ENCODE data around the gene OPA3. TPM values are rescaled to one million over a fixed set of nuclear protein-coding genes. Genes with fewer than 3 reads are reported as not detected.
"Not testable (repeated sequence)": the region's sequence is repeated elsewhere in the genome, so short reads cannot be mapped to it uniquely, and the experiment has no call there.

The OPA3 gene
- total RNA-seq, 1 donor from 2014 or later = 12.3 TPM

DNA sequence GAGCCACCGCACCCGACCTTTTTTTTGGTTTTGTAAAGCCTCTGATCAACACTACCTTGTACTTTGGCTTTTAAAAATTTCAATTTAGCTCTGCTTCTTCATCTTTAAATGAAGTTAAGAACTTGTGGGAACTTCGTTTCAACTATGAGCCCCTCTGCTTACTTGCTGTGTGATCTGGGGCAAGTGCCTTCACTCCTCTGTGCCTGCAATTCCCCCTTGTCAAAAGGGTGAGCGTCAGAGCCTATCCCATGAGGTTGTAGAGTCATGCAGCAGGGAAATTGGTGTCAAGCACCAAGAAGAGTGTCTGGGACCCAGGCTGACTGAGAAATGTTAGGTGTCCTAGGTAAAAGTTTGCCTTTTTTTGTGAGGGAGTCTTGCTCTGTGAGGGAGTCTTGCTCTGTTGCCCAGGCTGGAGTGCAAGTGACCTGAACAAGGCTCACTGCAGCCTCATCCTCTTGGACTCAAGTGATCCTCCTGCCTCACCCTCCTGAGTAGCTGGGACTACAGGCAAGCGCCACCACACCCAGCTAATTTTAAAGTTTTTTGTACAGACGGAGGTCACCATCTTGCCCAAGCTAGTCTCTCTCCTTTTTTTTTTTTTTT, 71.6 kb downstream of the OPA3 start:
- DNase-seq (ENCODE audit: low read depth) = no peak
- TF ChIP-seq, protein P1, sequence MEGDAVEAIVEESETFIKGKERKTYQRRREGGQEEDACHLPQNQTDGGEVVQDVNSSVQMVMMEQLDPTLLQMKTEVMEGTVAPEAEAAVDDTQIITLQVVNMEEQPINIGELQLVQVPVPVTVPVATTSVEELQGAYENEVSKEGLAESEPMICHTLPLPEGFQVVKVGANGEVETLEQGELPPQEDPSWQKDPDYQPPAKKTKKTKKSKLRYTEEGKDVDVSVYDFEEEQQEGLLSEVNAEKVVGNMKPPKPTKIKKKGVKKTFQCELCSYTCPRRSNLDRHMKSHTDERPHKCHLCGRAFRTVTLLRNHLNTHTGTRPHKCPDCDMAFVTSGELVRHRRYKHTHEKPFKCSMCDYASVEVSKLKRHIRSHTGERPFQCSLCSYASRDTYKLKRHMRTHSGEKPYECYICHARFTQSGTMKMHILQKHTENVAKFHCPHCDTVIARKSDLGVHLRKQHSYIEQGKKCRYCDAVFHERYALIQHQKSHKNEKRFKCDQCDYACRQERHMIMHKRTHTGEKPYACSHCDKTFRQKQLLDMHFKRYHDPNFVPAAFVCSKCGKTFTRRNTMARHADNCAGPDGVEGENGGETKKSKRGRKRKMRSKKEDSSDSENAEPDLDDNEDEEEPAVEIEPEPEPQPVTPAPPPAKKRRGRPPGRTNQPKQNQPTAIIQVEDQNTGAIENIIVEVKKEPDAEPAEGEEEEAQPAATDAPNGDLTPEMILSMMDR (IDR thresholded peaks at IDR 0.05; ENCODE audit: insufficient read depth, low read length, poor library complexity, severe bottlenecking) = no peak
- Histone ChIP-seq H3K4me3 (ENCODE audit: low read depth, low read length) (no peak overlapping the region), H3K27me3 (ENCODE audit: control insufficient read depth, insufficient read depth, low read length) (no peaks in the 10 kb centered on the region), H3K36me3 (ENCODE audit: control insufficient read depth, insufficient read depth, low read length) (peaks cover 1% of the 10 kb centered on the region)

DNA sequence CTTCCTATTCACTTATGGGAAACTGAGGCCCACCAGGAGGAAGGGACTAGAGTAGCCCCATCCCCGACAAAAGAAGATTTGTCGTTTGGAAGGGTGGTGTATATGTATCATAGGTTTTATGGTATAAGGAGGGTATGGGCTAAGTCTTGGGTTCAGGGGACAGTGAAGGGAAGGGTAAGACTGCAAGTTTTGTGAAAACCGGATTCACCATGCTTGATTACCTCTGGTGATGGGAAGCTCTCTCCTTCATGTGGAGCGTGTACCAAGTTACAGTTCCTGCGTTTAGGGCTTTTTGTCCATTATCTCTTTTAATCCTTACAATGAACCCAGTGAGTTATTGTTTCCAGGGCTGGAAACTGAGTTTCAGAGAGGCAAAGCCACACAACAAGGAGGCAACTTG, 73.5 kb downstream of the OPA3 start:
- no peaks in the 10 kb centered on the region for H3K27me3 ChIP-seq (ENCODE audit: control insufficient read depth, insufficient read depth, low read length)
- TF ChIP-seq, protein P1 (IDR thresholded peaks at IDR 0.05; ENCODE audit: insufficient read depth, low read length, poor library complexity, severe bottlenecking) = no peak
- peaks cover 1% of the 10 kb centered on the region for H3K36me3 ChIP-seq (ENCODE audit: control insufficient read depth, insufficient read depth, low read length)
- no peak for DNase-seq (ENCODE audit: low read depth)
- H3K4me3 ChIP-seq (ENCODE audit: low read depth, low read length) = no peak overlapping the region

DNA sequence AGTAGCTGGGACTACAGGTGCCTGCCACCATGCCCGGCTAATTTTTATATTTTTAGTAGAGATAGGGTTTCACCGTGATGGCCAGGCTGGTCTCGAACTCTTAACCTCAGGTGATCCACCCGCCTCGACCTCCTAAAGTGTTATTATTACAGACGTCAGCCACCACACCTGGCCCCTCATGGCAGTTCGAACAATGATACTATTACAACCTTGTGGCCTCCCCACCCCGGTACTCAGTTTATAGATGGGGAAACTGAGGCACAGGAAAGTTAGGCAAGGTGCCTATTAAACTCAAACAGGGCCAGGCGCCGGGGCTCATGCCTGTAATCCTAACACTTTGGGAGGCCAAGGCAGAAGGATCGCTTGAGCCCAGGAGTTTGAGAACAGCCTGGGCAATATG, 74.2 kb downstream of the OPA3 start:
- H3K27me3 ChIP-seq (ENCODE audit: control insufficient read depth, insufficient read depth, low read length); H3K36me3 ChIP-seq (ENCODE audit: control insufficient read depth, insufficient read depth, low read length); H3K4me3 ChIP-seq (ENCODE audit: low read depth, low read length); DNase-seq (ENCODE audit: low read depth): not testable (repeated sequence)

DNA sequence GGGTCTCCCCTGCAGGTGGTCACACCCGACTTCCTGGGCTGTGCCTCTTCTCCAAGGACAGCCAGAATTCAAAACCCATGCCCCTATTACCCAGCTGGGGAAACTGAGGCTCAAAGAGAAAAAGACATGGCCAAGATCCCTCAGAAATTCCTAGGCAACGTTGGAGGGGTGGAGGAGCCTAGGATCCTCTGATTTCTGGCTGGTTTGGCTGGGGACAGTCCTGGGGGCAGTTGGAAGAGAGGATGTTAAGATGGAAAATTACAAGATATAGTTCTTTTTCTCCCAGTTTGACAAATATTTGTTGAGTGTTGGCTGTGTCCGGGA, 74.9 kb downstream of the OPA3 start:
- TF ChIP-seq, protein P1 (IDR thresholded peaks at IDR 0.05; ENCODE audit: insufficient read depth, low read length, poor library complexity, severe bottlenecking) = no peak
- Histone ChIP-seq H3K36me3 (ENCODE audit: control insufficient read depth, insufficient read depth, low read length) (no peaks in the 10 kb centered on the region), H3K27me3 (ENCODE audit: control insufficient read depth, insufficient read depth, low read length) (no peaks in the 10 kb centered on the region), H3K4me3 (ENCODE audit: low read depth, low read length) (peak overlapping the region; percentile 85)
- no peak for DNase-seq (ENCODE audit: low read depth)

DNA sequence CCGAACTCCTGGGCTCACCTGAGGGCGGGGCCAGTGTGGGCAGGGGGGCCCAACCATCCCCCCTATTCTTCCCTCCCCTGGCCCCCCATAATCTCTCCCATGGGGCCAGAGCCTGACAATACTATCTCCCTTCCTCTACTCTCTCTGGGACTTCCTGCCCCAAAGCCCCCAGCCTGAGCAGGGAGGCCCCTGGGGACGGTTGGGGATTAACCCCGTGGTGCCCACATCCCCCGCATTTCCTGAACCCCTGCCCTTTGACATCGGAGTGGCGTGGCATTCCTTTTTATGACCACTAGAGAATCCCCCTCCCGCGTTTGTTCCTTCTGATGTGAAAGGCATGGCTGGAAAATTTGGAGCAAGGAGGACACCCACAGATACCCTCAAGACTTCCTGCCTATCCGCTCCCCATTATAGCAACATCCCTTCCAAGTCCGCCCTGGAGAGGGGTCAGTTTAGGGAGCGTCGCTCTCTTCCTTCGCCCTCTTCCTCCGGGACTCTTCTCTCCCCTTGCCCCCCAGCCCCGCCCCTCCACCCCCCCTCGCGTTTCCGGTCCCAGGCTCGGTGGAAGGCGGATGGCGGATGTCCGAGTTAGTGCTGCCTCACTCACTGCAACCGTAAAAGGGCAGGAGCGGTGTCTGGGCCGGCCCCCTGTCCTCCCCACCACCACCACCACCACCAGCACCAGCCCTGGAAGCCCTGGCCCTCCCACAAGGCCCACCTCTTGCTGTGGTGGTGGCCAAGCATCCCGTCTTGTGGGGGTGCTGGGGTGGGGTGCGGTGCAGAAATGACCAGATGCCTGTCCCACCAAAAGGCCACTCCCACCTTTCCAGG, 75.5 kb downstream of the OPA3 start:
- no peaks in the 10 kb centered on the region for H3K36me3 ChIP-seq (ENCODE audit: control insufficient read depth, insufficient read depth, low read length)
- no peak for DNase-seq (ENCODE audit: low read depth)
- TF ChIP-seq, protein P1 (IDR thresholded peaks at IDR 0.05; ENCODE audit: insufficient read depth, low read length, poor library complexity, severe bottlenecking) = no peak
- peak overlapping the region; percentile 85 for H3K4me3 ChIP-seq (ENCODE audit: low read depth, low read length)
- H3K27me3 ChIP-seq (ENCODE audit: control insufficient read depth, insufficient read depth, low read length) = no peaks in the 10 kb centered on the region

DNA sequence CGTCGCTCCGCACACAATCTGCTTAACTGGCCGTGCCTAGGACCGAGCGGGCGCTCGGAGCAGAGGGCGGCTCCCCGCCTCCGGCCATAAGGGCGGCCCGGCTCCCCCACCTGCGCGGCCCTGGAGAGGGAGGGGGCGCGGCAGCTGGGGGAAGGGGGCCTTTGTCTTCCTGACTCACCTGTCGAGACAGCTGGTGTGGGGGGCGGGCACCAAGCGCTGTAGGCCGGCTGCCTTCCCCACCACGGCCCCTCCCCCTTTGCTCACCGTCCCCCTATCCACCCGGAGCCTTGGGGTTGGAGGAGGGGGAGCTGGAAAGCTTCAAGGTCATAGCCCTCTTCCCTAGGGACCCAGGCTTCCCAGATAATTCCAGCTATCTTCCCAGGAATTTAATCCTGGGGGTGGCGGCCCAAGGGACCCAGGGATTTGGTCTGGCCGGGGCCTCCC, 76.2 kb downstream of the OPA3 start:
- TF ChIP-seq, protein P1 (IDR thresholded peaks at IDR 0.05; ENCODE audit: insufficient read depth, low read length, poor library complexity, severe bottlenecking) = no peak
- no peaks in the 10 kb centered on the region for H3K27me3 ChIP-seq (ENCODE audit: control insufficient read depth, insufficient read depth, low read length)
- peak overlapping the region; percentile 85 for H3K4me3 ChIP-seq (ENCODE audit: low read depth, low read length)
- no peak for DNase-seq (ENCODE audit: low read depth)
- H3K36me3 ChIP-seq (ENCODE audit: control insufficient read depth, insufficient read depth, low read length) = no peaks in the 10 kb centered on the region
